H1 (cell line): ENCODE results near the gene NUP155. TPM values are rescaled to one million over a fixed set of nuclear protein-coding genes. Genes with fewer than 3 reads are reported as not detected.
"Not testable (repeated sequence)": the region's sequence is repeated elsewhere in the genome, so short reads cannot be mapped to it uniquely, and the experiment has no call there.

Source experiments
- CTCF ChIA-PET: fragments of 300-600 bp; sonication (Branson Sonifier 250); formaldehyde crosslinking; loops from one replicate; lab custom pipeline; 2021; ENCODE audit not compliant: partially characterized antibody; lab: Charles Lee
- POLR2A ChIA-PET: fragments of 300-600 bp; sonication (Branson Sonifier 250); formaldehyde crosslinking; loops from one replicate; lab custom pipeline; 2021; ENCODE audit warnings: inconsistent platforms; ENCODE audit not compliant: partially characterized antibody; lab: Charles Lee
- DNase-seq, 2 experiments: peaks; one replicate each; pipeline versions ENCODE4 v3.0.0 to v3.0.0-alpha.2; 2010 to 2022; ENCODE audit warnings: low spot score in 2 of 2, low read depth in 1 of 2, mixed read lengths in 1 of 2
- FAIRE-seq: peaks from 2 replicates; lab custom pipeline; 2011; peaks lifted over from hg19 to GRCh38; lab: Jason Lieb, UNC
- H2AFZ ChIP-seq: 2 replicates; pipeline ENCODE4 v1.8.1; 2012; ENCODE audit warnings: low read length, inconsistent platforms
- H2AK5ac ChIP-seq: 2 replicates; pipeline ENCODE4 v1.6.1; 2013; ENCODE audit warnings: low read depth, low read length
- H2BK120ac ChIP-seq: replicated peaks from 2 replicates; pipeline ENCODE3; 2013; ENCODE audit warnings: low read depth, low read length, inconsistent platforms
- H2BK12ac ChIP-seq: 2 replicates; pipeline ENCODE4 v1.6.1; 2013; ENCODE audit warnings: low read depth, low read length
- H2BK15ac ChIP-seq: 2 replicates; pipeline ENCODE4 v1.6.1; 2013; ENCODE audit warnings: low read length
- H2BK20ac ChIP-seq: 2 replicates; pipeline ENCODE4 v1.6.1; 2013; ENCODE audit warnings: low read length
- H2BK5ac ChIP-seq: 2 replicates; pipeline ENCODE4 v1.6.1; 2013; ENCODE audit warnings: low read depth, low read length
- H3K14ac ChIP-seq: 2 replicates; pipeline ENCODE4 v1.6.1; 2013; ENCODE audit warnings: inconsistent platforms; ENCODE audit not compliant: insufficient read length
- H3K18ac ChIP-seq: 2 replicates; pipeline ENCODE4 v1.6.1; 2013; ENCODE audit warnings: low read length; ENCODE audit errors: extremely low read depth
- H3K23ac ChIP-seq: 2 replicates; pipeline ENCODE4 v1.6.1; 2013; ENCODE audit warnings: inconsistent platforms; ENCODE audit not compliant: insufficient read length
- H3K23me2 ChIP-seq: 2 replicates; pipeline ENCODE4 v1.6.1; 2013; ENCODE audit warnings: low read depth, low read length
- H3K27ac ChIP-seq: 2 replicates; pipeline ENCODE4 v1.6.1; 2011; ENCODE audit warnings: low read depth, low read length, inconsistent platforms
- H3K27me3 ChIP-seq, 4 experiments: replicated peaks in 1 of 4; 1 replicate in 1 of 4; 2 replicates in 3 of 4; pipeline versions ENCODE4 v1.6.1 to v1.8.1; 2011 to 2013; ENCODE audit warnings: low read length in 3 of 4, mild to moderate bottlenecking in 3 of 4, inconsistent platforms in 2 of 4, mixed read lengths in 2 of 4, moderate library complexity in 1 of 4; ENCODE audit not compliant: control insufficient read depth in 3 of 4, insufficient read depth in 3 of 4; ENCODE audit errors: extremely low read depth in 1 of 4
- H3K36me3 ChIP-seq, 4 experiments: 2 replicates each; pipeline versions ENCODE4 v1.6.1 to v1.8.1; 2011 to 2013; ENCODE audit warnings: mild to moderate bottlenecking in 4 of 4, low read length in 3 of 4, moderate library complexity in 2 of 4, control low read depth in 1 of 4, inconsistent platforms in 1 of 4; ENCODE audit not compliant: insufficient read depth in 4 of 4, control insufficient read depth in 2 of 4
- H3K4ac ChIP-seq: replicated peaks from 2 replicates; pipeline ENCODE3; 2013; ENCODE audit warnings: low read length, low read depth, mixed read lengths, inconsistent platforms; ENCODE audit not compliant: insufficient read length
- H3K4me1 ChIP-seq, 4 experiments: replicated peaks in 1 of 4; 1 replicate in 1 of 4; 2 replicates in 3 of 4; pipeline versions ENCODE4 v1.6.1 to v1.8.1; 2011 to 2013; ENCODE audit warnings: low read length in 3 of 4, inconsistent platforms in 2 of 4, mixed read lengths in 1 of 4; ENCODE audit not compliant: insufficient read depth in 4 of 4, control insufficient read depth in 3 of 4
- H3K4me2 ChIP-seq, 2 experiments: 2 replicates each; pipeline versions ENCODE4 v1.6.1 to v1.8.1; 2011 to 2013; ENCODE audit warnings: low read depth in 2 of 2, low read length in 2 of 2, control low read depth in 1 of 2, inconsistent platforms in 1 of 2, mild to moderate bottlenecking in 1 of 2; ENCODE audit not compliant: insufficient read depth in 1 of 2
- H3K4me3 ChIP-seq, 4 experiments: fragments of 200-600, 300-600 bp in 1 of 4; sonication (generic), shearing (Covaris generic), sonication (Bioruptor Twin) in 1 of 4; 2 replicates each; pipeline versions ENCODE4 v1.5.1 to v1.8.1; 2011 to 2016; ENCODE audit warnings: low read length in 4 of 4, low read depth in 3 of 4, control low read depth in 2 of 4, inconsistent platforms in 2 of 4, mild to moderate bottlenecking in 2 of 4, mixed read lengths in 1 of 4, moderate library complexity in 1 of 4; ENCODE audit not compliant: insufficient read depth in 2 of 4; ENCODE audit errors: extremely low read depth in 1 of 4
- H3K56ac ChIP-seq: replicated peaks from 2 replicates; pipeline ENCODE3; 2013; ENCODE audit warnings: low read depth, mild to moderate bottlenecking, mixed read lengths, low read length, inconsistent platforms; ENCODE audit not compliant: insufficient read length
- H3K79me1 ChIP-seq: 2 replicates; pipeline ENCODE4 v1.6.1; 2013; ENCODE audit warnings: low read depth, low read length, control low read depth
- H3K79me2 ChIP-seq, 2 experiments: 2 replicates each; pipeline versions ENCODE4 v1.6.1 to v1.8.1; 2012 to 2013; ENCODE audit warnings: low read length in 2 of 2, mild to moderate bottlenecking in 2 of 2, inconsistent platforms in 1 of 2; ENCODE audit not compliant: insufficient read depth in 2 of 2, control insufficient read depth in 1 of 2
- H3K9ac ChIP-seq, 4 experiments: replicated peaks in 1 of 4; 1 replicate in 1 of 4; 2 replicates in 3 of 4; pipeline versions ENCODE4 v1.6.1 to v1.8.1; 2011 to 2013; ENCODE audit warnings: low read depth in 3 of 4, low read length in 3 of 4, control low read depth in 2 of 4, mild to moderate bottlenecking in 2 of 4, moderate library complexity in 2 of 4, inconsistent platforms in 1 of 4; ENCODE audit errors: extremely low read depth in 1 of 4
- H3K9me3 ChIP-seq, 2 experiments: 2 replicates each; pipeline versions ENCODE4 v1.6.1 to v1.8.1; 2012 to 2013; ENCODE audit warnings: mild to moderate bottlenecking in 2 of 2, moderate library complexity in 2 of 2, control low read depth in 1 of 2, inconsistent platforms in 1 of 2, low read depth in 1 of 2, low read length in 1 of 2, mixed read lengths in 1 of 2; ENCODE audit not compliant: insufficient read depth in 2 of 2
- H4K20me1 ChIP-seq, 2 experiments: replicated peaks in 1 of 2; 2 replicates each; pipeline versions ENCODE3 to v1.8.1; 2011 to 2013; ENCODE audit warnings: inconsistent platforms in 2 of 2, low read length in 2 of 2, mild to moderate bottlenecking in 1 of 2; ENCODE audit not compliant: insufficient read depth in 2 of 2, control insufficient read depth in 1 of 2
- H4K5ac ChIP-seq: 2 replicates; pipeline ENCODE4 v1.6.1; 2013; ENCODE audit warnings: low read length, low read depth, mixed read lengths, inconsistent platforms; ENCODE audit not compliant: insufficient read length
- H4K8ac ChIP-seq: 2 replicates; pipeline ENCODE4 v1.8.0; 2013; ENCODE audit warnings: mild to moderate bottlenecking, moderate library complexity, low read length, inconsistent platforms; ENCODE audit not compliant: insufficient read depth; ENCODE audit errors: extremely low read depth
- H4K91ac ChIP-seq: replicated peaks from 2 replicates; pipeline ENCODE3; 2013; ENCODE audit warnings: low read length, mixed read lengths, inconsistent platforms; ENCODE audit not compliant: insufficient read length
- GABPA ChIP-seq: IDR thresholded peaks from 2 replicates; pipeline ENCODE4 v1.6.1; 2011; ENCODE audit warnings: mild to moderate bottlenecking, low read length, moderate library complexity, borderline replicate concordance; ENCODE audit not compliant: insufficient read depth
- SIN3A ChIP-seq, 2 experiments: IDR thresholded peaks in 1 of 2; conservative IDR thresholded peaks in 1 of 2; 2 replicates each; pipeline ENCODE4 v1.6.1; 2011 to 2012; ENCODE audit warnings: low read length in 2 of 2, improper control_type of control experiment in 1 of 2, low read depth in 1 of 2, mild to moderate bottlenecking in 1 of 2
- WGBS, 2 experiments: shearing (Covaris generic) in 1 of 2; methylation state at CpG; one replicate each; pipeline versions ENCODE4 v1.1.6 to v1.1.7; 2013 to 2015; ENCODE audit warnings: low lambda C conversion rate in 2 of 2, mixed read lengths in 2 of 2, inconsistent platforms in 1 of 2, low coverage in 1 of 2, missing lambda C conversion rate in 1 of 2; ENCODE audit not compliant: insufficient replicate concordance in 2 of 2, insufficient coverage in 1 of 2, insufficient read length in 1 of 2; ENCODE audit errors: extremely low coverage in 1 of 2, missing lambda C conversion rate in 1 of 2; 5-methylcytosine and 5-hydroxymethylcytosine counted together
- polyA plus RNA-seq, 7 experiments: library from polyadenylated mRNA; depleted of rRNA in 3 of 7; stranded (reverse) in 5 of 7; unstranded in 2 of 7; fragments of >200 nt in 5 of 7; fragments of 200-250 nt in 2 of 7; gene quantifications; 1 replicate in 5 of 7; 2 replicates in 1 of 7; 4 replicates in 1 of 7; pipeline versions ENCODE4 v1.2.1 to v1.2.3, GENCODE V29; 2011 to 2013; ENCODE audit warnings: missing spikeins in 2 of 7, mixed read lengths in 2 of 7
- total RNA-seq: library from RNA; stranded (reverse); fragmentation: NEBNext Ultra II Directional; extraction: Animal tissue kit (Norgen Biotek cat#: 25700); gene quantifications from 2 replicates; pipeline ENCODE4 v1.2.1, GENCODE V29; 2021

The NUP155 gene
- total and polyA plus RNA-seq, 2 of the 8 experiments (the other 6 are each of a cell fraction or from before 2014, with no cell fraction given) = 27.1 to 91.6 TPM

GRCh38 chr5:37379100-37379628 lies 8.3 kb upstream of the NUP155 start, which contains the start of gene WDR70 (continued):
- TF ChIP-seq GABPA (peak; percentile 70; the same call in 1 of the 2 replicates), SIN3A (conservative IDR thresholded peaks at IDR 0.05 in 1 of 2, IDR thresholded peaks at IDR 0.05 in 1 of 2; ENCODE audit: low read depth in 1 of 2, low read length in 2 of 2) (peak in 1 of 2 experiments; percentile 87; a peak in 2 of 4 replicates)

- H3K9ac ChIP-seq, POLR2A ChIA-PET: not testable (repeated sequence)
- WGBS, 2 experiments = 95% methylated on average over 12 of the region's 12 CpGs; no CpG with 5 or more reads in 1 of the 2 experiments
These were observed 7.2 kb upstream of the NUP155 start for GRCh38 chr5:37378066-37378465.

More at GRCh38 chr5:37378066-37378465, 7.2 kb upstream of the NUP155 start:
- not testable (repeated sequence) for H4K91ac ChIP-seq, H3K23ac ChIP-seq, H3K27ac ChIP-seq, H2BK5ac ChIP-seq, H3K79me1 ChIP-seq, H2BK12ac ChIP-seq, H4K20me1 ChIP-seq, H3K14ac ChIP-seq, H2BK120ac ChIP-seq, H3K4me2 ChIP-seq, H3K56ac ChIP-seq, H3K4me3 ChIP-seq, H2AK5ac ChIP-seq, H3K23me2 ChIP-seq, H2BK20ac ChIP-seq, H2AFZ ChIP-seq, H4K5ac ChIP-seq, FAIRE-seq, DNase-seq, H3K9me3 ChIP-seq, H3K27me3 ChIP-seq, H3K4me1 ChIP-seq, H3K36me3 ChIP-seq, H3K18ac ChIP-seq, H2BK15ac ChIP-seq, H3K4ac ChIP-seq, H4K8ac ChIP-seq, H3K79me2 ChIP-seq
- CTCF ChIA-PET = interaction anchor here (0.7 to 1.7 kb wide), 2 partner anchors 12 to 468 kb away, joined by 3 to 6 read pairs; no protein-coding TSS in a partner anchor
